ENCODE results near the gene PPP1R18.
"Not testable (repeated sequence)": the region's sequence is repeated elsewhere in the genome, so short reads cannot be mapped to it uniquely, and the experiment has no call there.

Gene PPP1R18, protein sequence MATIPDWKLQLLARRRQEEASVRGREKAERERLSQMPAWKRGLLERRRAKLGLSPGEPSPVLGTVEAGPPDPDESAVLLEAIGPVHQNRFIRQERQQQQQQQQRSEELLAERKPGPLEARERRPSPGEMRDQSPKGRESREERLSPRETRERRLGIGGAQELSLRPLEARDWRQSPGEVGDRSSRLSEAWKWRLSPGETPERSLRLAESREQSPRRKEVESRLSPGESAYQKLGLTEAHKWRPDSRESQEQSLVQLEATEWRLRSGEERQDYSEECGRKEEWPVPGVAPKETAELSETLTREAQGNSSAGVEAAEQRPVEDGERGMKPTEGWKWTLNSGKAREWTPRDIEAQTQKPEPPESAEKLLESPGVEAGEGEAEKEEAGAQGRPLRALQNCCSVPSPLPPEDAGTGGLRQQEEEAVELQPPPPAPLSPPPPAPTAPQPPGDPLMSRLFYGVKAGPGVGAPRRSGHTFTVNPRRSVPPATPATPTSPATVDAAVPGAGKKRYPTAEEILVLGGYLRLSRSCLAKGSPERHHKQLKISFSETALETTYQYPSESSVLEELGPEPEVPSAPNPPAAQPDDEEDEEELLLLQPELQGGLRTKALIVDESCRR

DNA sequence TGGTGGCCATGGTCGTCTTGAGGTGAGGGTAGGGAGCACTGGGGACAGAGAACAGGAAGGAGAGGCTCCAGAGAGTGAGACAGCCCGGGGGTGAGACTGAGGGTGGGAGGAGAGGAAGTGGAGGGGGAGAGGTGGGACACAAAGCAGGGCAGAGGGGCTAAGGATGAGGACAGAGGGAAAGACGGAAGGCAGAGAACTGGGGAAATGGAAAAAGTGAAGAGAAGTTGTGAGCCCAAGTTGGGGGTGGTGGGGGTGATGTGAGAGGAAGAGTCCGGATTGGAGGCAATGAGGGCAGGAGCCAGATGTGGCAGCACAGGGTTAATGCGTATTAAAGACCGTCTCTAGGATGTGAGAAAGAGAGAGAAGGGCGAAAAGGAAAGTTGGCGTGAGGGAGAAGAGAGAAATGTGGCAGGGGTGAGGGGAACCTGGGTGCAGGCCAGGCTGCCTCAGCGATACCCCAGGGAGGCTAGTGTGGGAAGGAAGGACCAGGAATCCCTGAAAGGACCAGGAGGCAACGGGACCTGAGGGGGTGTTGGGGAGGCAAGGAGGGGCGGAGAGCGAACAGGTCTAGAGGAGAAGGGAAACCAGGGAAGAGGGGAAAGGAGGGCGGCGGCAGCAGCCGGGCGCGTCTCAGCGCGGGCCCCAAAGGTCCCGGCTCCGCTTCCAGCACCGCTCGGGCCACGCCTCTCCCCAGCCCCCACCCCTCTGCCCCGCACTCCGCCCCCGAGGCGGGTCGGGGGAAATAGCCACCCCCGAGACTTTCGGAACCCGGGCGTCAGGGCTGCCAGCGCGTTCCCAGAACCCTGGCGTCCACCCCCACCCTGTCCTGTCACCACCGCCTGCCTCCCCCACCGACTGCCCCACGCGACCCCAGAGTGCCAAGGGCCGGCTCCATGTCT is at the start of gene PPP1R18:
Gene PPP1R18, minus strand, starts transcription at position 637 of the 899 bp plus-strand sequence. Its CDS starts 627 bp downstream, at position 10.
- H3K27ac Mint-ChIP-seq: peak within 1 kb of the TSS; percentile 99
- DNase-seq (peak; percentile 88), ATAC-seq (peak; percentile 34)
- H3K4me3 Mint-ChIP-seq: peak within 1 kb of the TSS; percentile 100
- no peaks in the 10 kb centered on the region for H3K27me3 Mint-ChIP-seq
- no peaks in the 10 kb centered on the region for H3K9me3 Mint-ChIP-seq
- peaks cover 44% of the 10 kb centered on the region for H3K4me1 Mint-ChIP-seq
- H3K36me3 Mint-ChIP-seq (ENCODE audit: low read depth): peaks cover 47% of the 10 kb centered on the region

DNA sequence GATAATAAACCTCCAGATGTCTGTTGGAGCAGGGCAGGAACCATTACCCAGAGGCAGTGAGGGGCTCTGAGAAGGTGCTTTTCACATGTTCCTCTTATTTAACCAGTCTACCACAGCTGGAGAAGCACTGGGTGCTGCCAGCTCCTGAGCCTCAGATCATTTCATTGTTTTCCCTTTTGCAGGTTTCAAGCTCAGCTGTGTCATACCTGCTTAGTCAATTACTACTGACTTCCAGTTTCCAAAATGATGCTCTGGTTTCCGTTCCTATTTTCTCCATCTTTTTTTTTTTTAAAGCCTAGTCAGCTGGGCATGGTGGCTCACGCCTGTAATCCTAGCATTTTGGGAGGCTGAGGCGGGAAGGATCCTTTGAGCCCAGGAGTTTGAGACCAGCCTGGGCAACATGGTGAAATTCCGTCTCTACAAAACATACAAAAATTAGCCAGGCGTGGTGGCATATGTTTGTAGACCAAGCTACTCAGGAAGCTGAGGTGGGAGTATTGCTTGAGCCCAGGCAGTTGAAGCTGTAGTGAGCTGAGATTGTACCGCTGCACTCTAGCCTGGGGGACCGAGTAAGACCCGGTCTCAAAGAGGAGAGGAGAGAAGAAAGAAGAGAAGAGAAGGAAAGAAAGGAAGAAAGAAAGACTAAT is 49.3 kb upstream of the PPP1R18 start:
- H3K9me3 Mint-ChIP-seq: no peaks in the 10 kb centered on the region
- DNase-seq (no peak), ATAC-seq (peak; percentile 33)
- H3K27ac Mint-ChIP-seq: peak overlapping the region; percentile 99
- peaks cover 79% of the 10 kb centered on the region for H3K4me1 Mint-ChIP-seq
- peak overlapping the region; percentile 76 for H3K4me3 Mint-ChIP-seq
- H3K27me3 Mint-ChIP-seq: no peaks in the 10 kb centered on the region
- peaks cover 58% of the 10 kb centered on the region for H3K36me3 Mint-ChIP-seq (ENCODE audit: low read depth)

DNA sequence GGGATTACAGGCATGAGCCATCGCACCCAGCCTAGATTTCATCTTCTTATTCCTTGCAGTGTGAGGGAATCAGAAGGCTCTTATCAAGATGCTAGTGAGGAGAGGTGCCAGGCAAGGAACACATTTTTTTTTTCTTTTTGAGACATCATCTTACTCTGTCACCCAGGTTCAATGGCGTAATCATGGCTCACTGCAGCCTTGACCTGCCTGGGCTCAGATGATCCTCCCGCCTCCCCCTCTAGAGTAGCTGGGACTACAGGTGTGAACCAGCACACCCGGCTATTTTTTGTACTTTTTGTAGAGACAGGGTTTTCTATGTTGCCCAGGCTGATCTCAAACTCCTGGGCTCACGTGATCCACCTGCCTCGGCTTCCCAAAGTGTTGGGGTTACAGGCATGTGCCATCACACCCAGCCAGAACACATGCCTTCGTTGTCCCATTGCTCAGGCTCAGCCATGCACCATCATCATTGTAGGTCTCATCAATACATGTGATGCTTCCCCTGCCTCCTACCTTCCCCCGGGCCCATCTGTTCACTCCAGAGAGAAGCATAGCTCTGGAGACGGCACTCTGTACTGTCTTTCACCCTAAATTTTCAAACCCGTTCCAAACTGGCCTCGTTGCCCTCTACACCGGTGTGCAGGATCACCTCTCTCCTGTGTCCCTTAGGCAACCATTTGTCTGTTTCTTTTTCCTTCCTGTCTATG is 45.9 kb upstream of the PPP1R18 start:
- DNase-seq: no peak
- ATAC-seq: no peak
- peaks cover 34% of the 10 kb centered on the region for H3K36me3 Mint-ChIP-seq (ENCODE audit: low read depth)
- no peaks in the 10 kb centered on the region for H3K27me3 Mint-ChIP-seq
- no peak overlapping the region for H3K4me3 Mint-ChIP-seq
- H3K4me1 Mint-ChIP-seq: peaks cover 56% of the 10 kb centered on the region
- H3K9me3 Mint-ChIP-seq: no peaks in the 10 kb centered on the region
- H3K27ac Mint-ChIP-seq: peak overlapping the region; percentile 30

DNA sequence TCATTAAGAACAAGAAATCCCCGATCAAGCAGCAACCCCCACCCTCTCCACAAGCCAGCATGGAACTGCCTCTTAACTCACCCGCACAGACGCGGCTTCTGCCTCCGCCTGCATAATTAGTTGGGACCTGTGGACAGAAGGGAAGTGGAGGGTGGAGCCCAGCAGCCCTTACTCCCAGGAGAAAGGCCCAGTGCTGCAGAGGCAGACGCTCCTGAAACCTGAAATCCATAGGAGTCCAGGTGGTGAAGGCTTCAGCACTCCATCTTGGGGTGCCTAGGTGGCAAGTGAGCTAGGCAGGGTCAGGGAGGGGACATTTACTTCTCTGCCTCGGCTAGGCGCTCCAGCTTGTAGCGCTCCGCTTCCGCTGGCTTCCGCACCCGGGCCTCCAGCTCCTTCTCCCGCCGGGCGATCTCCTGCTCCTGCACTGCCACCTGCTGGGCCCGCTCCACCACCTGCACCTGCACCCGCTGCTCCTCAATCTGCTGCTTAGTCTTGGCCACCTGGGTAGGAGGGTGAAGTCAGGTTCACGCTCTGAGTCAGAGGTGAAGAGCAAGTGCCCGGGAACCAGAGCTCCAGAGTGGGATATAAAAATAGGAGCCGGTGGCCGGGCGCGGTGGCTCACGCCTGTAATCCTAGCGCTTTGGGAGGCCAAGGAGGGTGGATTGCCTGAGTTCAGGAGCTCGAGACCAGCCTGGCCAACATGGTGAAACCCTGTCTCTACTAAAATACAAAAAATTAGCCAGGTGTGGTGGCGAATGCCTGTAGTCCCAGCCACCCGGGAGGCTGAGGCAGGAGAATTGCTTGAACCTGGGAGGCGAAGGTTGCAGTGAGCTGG is 44.4 kb upstream of the PPP1R18 start:
- no peaks in the 10 kb centered on the region for H3K9me3 Mint-ChIP-seq
- ATAC-seq (peak; percentile 85), DNase-seq (peak; percentile 90)
- peak overlapping the region; percentile 45 for H3K27ac Mint-ChIP-seq
- H3K4me1 Mint-ChIP-seq: peaks cover 40% of the 10 kb centered on the region
- peak overlapping the region; percentile 65 for H3K4me3 Mint-ChIP-seq
- peaks cover 22% of the 10 kb centered on the region for H3K36me3 Mint-ChIP-seq (ENCODE audit: low read depth)
- no peaks in the 10 kb centered on the region for H3K27me3 Mint-ChIP-seq

DNA sequence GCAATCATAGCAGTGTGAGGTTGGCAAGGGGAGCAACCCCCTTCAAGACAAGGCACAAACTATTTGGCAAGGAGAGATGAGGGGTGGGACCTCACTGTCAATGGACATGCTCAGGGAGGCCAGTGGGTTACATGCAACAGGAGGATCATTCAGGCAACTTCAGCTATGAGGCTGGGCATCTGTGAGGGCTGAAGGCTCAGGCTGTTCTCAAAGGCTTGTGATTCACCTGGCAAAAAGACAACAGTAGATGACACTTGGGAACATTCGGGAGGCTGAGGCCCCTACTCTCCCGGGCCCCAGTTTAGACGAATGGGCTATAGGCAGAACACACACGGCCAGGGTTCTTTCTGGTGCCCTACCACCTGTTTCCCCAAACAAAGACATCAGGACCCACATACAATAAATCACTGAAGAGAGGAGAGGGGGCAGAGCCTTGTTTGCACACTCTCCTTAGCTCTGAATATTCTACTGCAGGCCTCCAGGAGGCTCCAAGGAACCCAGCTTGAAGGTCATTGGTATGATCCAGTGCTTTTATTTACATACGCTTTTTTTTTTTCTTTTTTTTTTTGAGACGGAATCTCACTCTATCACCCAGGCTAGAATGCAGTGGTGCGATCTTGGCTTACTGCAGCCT is 41.6 kb upstream of the PPP1R18 start:
- Mint-ChIP-seq H3K4me3 (no peak overlapping the region), H3K36me3 (ENCODE audit: low read depth) (peaks cover 35% of the 10 kb centered on the region), H3K27me3 (no peaks in the 10 kb centered on the region), H3K4me1 (peaks cover 45% of the 10 kb centered on the region), H3K9me3 (no peaks in the 10 kb centered on the region), H3K27ac (peak overlapping the region; percentile 25)
- ATAC-seq (no peak), DNase-seq (no peak)

DNA sequence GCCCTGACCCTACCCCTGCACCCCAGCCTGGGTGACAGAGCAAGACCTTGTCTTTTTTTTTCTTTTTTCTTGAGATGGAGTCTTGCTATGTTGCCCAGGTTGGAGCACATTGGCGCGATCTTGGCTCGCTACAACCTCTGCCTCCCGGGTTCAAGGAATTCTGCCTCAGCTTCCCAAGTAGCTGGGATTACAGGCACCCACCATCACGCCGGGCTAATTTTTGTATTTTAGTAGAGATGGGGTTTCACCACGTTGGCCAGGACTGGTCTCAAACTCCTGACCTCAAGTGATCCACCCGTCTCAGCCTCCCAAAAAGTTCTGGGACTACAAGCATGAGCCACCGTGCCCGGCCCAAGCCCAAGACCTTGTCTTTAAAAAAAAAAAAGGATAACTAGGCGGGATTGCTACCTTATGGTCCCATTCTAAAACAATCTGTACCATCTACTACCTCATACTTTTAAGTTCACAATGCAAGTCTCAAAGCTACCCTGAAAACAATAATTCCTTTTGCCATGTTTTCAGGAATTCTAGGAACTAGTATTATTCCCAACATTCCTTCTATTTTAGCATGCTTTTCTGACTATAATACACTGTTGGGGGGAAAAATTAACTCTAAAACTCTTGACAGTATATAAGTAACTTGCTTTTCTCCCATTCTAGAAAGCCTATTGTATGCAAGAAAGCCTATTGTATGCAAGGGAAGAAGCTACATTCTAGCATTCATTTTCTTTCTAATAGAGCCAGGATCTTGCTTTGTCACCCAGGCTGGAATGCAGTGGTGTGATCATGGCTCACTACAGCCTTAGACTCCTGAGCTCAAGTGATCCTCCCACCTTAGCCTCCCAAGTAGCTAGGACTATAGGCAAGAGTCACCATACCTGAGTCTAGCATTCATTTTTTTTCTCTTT is 40.3 kb upstream of the PPP1R18 start:
- Mint-ChIP-seq H3K36me3 (ENCODE audit: low read depth) (peaks cover 43% of the 10 kb centered on the region), H3K27ac (peak overlapping the region; percentile 27)

DNA sequence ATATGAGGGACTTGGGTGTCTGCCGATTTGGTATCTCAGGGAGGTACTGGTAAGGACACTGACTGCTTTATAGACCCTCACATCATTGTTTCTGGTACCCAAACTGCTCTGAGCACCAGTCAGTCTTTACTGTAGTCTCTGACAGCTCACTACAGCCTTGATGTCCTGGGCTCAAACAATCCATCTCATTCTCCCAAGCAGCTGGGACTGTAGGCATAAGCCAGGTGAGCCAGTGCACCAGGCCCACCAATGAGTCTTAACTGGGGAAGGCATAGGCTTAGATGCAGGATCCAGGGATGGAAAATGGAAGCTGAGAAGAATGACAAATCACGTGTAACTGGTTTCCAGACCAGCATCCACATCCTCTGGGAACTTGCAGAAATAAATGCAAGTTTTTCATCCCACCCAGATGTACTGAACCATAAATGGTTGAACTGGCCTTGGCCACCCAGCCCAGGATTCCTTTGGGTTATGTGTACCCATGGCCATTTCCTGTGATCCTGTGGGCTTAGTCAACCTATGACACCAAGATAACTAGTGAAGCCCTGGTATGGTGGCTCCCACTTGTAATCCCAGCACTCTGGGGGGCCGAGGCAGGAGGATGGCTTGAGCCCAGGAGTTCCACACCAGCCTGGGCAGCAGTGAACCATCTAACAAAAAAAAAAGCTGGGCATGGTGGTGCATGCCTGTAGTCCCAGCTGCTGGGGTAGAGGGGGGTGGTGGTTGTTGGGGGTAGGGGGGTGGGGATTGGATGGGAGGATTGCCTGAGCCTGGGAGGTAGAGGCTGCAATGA is 39.5 kb upstream of the PPP1R18 start:
- DNase-seq: no peak
- no peak overlapping the region for H3K4me3 Mint-ChIP-seq
- no peak for ATAC-seq
- H3K27ac Mint-ChIP-seq: peak overlapping the region; percentile 67
- H3K9me3 Mint-ChIP-seq: no peaks in the 10 kb centered on the region
- peaks cover 47% of the 10 kb centered on the region for H3K36me3 Mint-ChIP-seq (ENCODE audit: low read depth)
- H3K4me1 Mint-ChIP-seq: peaks cover 49% of the 10 kb centered on the region
- no peaks in the 10 kb centered on the region for H3K27me3 Mint-ChIP-seq

More for the DNA sequence above, 40.3 kb upstream of the PPP1R18 start:
- H3K9me3 Mint-ChIP-seq: no peaks in the 10 kb centered on the region
- no peaks in the 10 kb centered on the region for H3K27me3 Mint-ChIP-seq
- ATAC-seq: no peak
- no peak overlapping the region for H3K4me3 Mint-ChIP-seq
- DNase-seq: no peak
- peaks cover 52% of the 10 kb centered on the region for H3K4me1 Mint-ChIP-seq

DNA sequence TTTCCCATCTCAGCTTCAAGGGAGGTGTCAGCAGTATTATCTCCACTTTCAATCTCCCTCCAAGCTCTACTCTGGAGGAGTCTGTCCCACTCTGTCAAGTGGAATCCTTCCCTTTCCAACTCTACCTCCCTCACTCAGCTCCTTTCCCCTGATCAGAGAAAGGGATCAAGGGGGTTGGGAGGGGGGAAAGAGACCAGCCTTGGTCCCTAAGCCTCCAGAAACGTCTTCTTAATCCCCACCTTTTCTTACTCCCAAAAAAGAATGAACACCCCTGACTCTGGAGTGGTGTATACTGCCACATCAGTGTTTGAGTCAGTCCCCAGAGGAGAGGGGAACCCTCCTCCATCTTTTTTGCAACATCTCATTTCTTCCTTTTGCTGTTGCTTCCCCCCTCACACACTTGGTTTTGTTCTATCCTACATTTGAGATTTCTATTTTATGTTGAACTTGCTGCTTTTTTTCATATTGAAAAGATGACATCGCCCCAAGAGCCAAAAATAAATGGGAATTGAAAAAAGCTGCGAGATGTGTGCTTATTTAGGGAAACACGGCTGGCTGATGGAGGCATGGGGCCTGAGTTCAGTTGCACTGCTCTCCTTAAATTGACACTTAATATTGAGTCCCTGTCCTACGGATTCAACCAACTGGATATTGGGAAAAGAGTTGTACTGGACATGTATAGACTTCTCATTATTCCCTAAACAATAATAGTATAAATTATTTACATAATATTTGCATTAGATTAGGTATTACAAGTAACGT is 38.6 kb upstream of the PPP1R18 start:
- ATAC-seq (no peak), DNase-seq (no peak)
- H3K9me3 Mint-ChIP-seq: no peaks in the 10 kb centered on the region
- H3K4me3 Mint-ChIP-seq: peak overlapping the region; percentile 96
- H3K36me3 Mint-ChIP-seq (ENCODE audit: low read depth): peaks cover 54% of the 10 kb centered on the region
- peak overlapping the region; percentile 77 for H3K27ac Mint-ChIP-seq
- H3K4me1 Mint-ChIP-seq: peaks cover 40% of the 10 kb centered on the region
- no peaks in the 10 kb centered on the region for H3K27me3 Mint-ChIP-seq

DNA sequence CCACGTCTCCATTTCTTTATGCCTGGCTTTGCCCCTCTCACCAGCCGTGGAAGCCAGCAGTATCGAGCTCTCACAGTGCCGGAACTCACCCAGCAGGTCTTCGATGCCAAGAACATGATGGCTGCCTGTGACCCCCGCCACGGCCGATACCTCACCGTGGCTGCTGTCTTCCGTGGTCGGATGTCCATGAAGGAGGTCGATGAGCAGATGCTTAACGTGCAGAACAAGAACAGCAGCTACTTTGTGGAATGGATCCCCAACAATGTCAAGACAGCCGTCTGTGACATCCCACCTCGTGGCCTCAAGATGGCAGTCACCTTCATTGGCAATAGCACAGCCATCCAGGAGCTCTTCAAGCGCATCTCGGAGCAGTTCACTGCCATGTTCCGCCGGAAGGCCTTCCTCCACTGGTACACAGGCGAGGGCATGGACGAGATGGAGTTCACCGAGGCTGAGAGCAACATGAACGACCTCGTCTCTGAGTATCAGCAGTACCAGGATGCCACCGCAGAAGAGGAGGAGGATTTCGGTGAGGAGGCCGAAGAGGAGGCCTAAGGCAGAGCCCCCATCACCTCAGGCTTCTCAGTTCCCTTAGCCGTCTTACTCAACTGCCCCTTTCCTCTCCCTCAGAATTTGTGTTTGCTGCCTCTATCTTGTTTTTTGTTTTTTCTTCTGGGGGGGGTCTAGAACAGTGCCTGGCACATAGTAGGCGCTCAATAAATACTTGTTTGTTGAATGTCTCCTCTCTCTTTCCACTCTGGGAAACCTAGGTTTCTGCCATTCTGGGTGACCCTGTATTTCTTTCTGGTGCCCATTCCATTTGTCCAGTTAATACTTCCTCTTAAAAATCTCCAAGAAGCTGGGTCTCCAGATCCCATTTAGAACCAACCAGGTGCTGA is 37.6 kb upstream of the PPP1R18 start:
- not testable (repeated sequence) for ATAC-seq, DNase-seq, H3K9me3 Mint-ChIP-seq, H3K27me3 Mint-ChIP-seq
- peak overlapping the region; percentile 96 for H3K4me3 Mint-ChIP-seq
- peak overlapping the region; percentile 98 for H3K27ac Mint-ChIP-seq
- H3K4me1 Mint-ChIP-seq: peaks cover 42% of the 10 kb centered on the region
- peaks cover 55% of the 10 kb centered on the region for H3K36me3 Mint-ChIP-seq (ENCODE audit: low read depth)
